ENCODE data around the gene PTPRO.

The PTPRO gene

GRCh38 chr12:15481846-15482245 is 159.5 kb downstream of the PTPRO start:
- Histone ChIP-seq H3K79me2 (ENCODE audit: control insufficient read depth, low read length) (no peaks in the 10 kb centered on the region), H3K27me3 (ENCODE audit: control insufficient read depth, low read length) (0 out of 2 replicates have a peak, but pooled peaks cover 2% of the 10 kb centered on the region)

GRCh38 chr12:15485466-15485865 is 163.2 kb downstream of the PTPRO start:
- no peak overlapping the region for H3K4me3 ChIP-seq (ENCODE audit: low read length)
- TF ChIP-seq, protein P1, sequence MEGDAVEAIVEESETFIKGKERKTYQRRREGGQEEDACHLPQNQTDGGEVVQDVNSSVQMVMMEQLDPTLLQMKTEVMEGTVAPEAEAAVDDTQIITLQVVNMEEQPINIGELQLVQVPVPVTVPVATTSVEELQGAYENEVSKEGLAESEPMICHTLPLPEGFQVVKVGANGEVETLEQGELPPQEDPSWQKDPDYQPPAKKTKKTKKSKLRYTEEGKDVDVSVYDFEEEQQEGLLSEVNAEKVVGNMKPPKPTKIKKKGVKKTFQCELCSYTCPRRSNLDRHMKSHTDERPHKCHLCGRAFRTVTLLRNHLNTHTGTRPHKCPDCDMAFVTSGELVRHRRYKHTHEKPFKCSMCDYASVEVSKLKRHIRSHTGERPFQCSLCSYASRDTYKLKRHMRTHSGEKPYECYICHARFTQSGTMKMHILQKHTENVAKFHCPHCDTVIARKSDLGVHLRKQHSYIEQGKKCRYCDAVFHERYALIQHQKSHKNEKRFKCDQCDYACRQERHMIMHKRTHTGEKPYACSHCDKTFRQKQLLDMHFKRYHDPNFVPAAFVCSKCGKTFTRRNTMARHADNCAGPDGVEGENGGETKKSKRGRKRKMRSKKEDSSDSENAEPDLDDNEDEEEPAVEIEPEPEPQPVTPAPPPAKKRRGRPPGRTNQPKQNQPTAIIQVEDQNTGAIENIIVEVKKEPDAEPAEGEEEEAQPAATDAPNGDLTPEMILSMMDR (IDR thresholded peaks at IDR 0.05; ENCODE audit: low read depth, low read length, poor library complexity, severe bottlenecking): no peak
- no peak for TF ChIP-seq EZH2phosphoT487 (IDR thresholded peaks at IDR 0.05; ENCODE audit: borderline replicate concordance, low read length)
- H3K9me3 ChIP-seq (ENCODE audit: control insufficient read depth, insufficient read depth, low read length): no peaks in the 10 kb centered on the region
- H4K20me1 ChIP-seq (ENCODE audit: control insufficient read depth, insufficient read depth, low read depth, low read length): no peaks in the 10 kb centered on the region
- no peaks in the 10 kb centered on the region for H3K9me2 ChIP-seq (replicated peaks; ENCODE audit: control insufficient read depth, low read length)
- H3F3A ChIP-seq (ENCODE audit: control insufficient read depth, insufficient read depth): no peaks in the 10 kb centered on the region
- no peak overlapping the region for H3K27ac ChIP-seq (ENCODE audit: low read depth, low read length)
- 0 out of 2 replicates have a peak, but pooled peaks cover 2% of the 10 kb centered on the region for H3K27me3 ChIP-seq (ENCODE audit: control insufficient read depth, low read length)
- H3K4me1 ChIP-seq (ENCODE audit: control insufficient read depth, low read length): no peaks in the 10 kb centered on the region
- no peaks in the 10 kb centered on the region for H3K79me2 ChIP-seq (ENCODE audit: control insufficient read depth, low read length)
- H3K4me2 ChIP-seq (ENCODE audit: low read length): no peak overlapping the region
- no peaks in the 10 kb centered on the region for H3K36me3 ChIP-seq (ENCODE audit: control insufficient read depth, low read length)

More at GRCh38 chr12:15481846-15482245, 159.5 kb downstream of the PTPRO start:
- Histone ChIP-seq H3K4me2 (ENCODE audit: low read length) (no peak overlapping the region), H3K4me3 (ENCODE audit: low read length) (no peak overlapping the region), H3K9me3 (ENCODE audit: control insufficient read depth, insufficient read depth, low read length) (no peaks in the 10 kb centered on the region), H3K36me3 (ENCODE audit: control insufficient read depth, low read length) (no peaks in the 10 kb centered on the region), H3K9me2 (replicated peaks; ENCODE audit: control insufficient read depth, low read length) (no peaks in the 10 kb centered on the region), H3K27ac (ENCODE audit: low read depth, low read length) (no peak overlapping the region), H4K20me1 (ENCODE audit: control insufficient read depth, insufficient read depth, low read depth, low read length) (no peaks in the 10 kb centered on the region), H3K4me1 (ENCODE audit: control insufficient read depth, low read length) (no peaks in the 10 kb centered on the region), H3F3A (ENCODE audit: control insufficient read depth, insufficient read depth) (no peaks in the 10 kb centered on the region)
- TF ChIP-seq, protein P1 (IDR thresholded peaks at IDR 0.05; ENCODE audit: low read depth, low read length, poor library complexity, severe bottlenecking): no peak
- no peak for TF ChIP-seq EZH2phosphoT487 (IDR thresholded peaks at IDR 0.05; ENCODE audit: borderline replicate concordance, low read length)

DNA sequence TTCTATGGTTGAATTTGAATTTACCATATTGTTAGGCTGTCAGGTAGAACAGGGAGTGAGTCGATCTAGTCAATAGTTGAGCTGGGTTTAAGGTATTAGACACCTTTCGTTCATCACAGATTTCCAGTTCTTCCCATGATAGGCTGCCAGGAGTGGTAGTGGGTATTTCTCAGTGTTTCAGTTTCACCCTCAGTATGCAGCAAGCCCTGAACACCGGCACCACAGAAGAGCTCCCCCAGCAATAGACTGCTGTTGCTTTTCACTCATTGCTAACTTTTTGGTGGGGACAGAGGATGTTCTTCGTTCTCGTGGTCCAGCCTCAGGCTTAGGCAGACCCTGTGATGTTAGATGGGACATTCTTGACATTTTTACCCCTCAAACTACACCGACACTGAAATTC is 164.6 kb downstream of the PTPRO start:
- Histone ChIP-seq H3K4me2 (ENCODE audit: low read length) (no peak overlapping the region), H3K9me3 (ENCODE audit: control insufficient read depth, insufficient read depth, low read length) (no peaks in the 10 kb centered on the region), H3K4me1 (ENCODE audit: control insufficient read depth, low read length) (no peaks in the 10 kb centered on the region), H3K27me3 (ENCODE audit: control insufficient read depth, low read length) (no peaks in the 10 kb centered on the region), H3K79me2 (ENCODE audit: control insufficient read depth, low read length) (no peaks in the 10 kb centered on the region), H3K4me3 (ENCODE audit: low read length) (no peak overlapping the region), H4K20me1 (ENCODE audit: control insufficient read depth, insufficient read depth, low read depth, low read length) (no peaks in the 10 kb centered on the region), H3K36me3 (ENCODE audit: control insufficient read depth, low read length) (no peaks in the 10 kb centered on the region), H3K27ac (ENCODE audit: low read depth, low read length) (no peak overlapping the region), H3K9me2 (replicated peaks; ENCODE audit: control insufficient read depth, low read length) (no peaks in the 10 kb centered on the region), H3F3A (ENCODE audit: control insufficient read depth, insufficient read depth) (no peaks in the 10 kb centered on the region)
- no peak for TF ChIP-seq EZH2phosphoT487 (IDR thresholded peaks at IDR 0.05; ENCODE audit: borderline replicate concordance, low read length)
- TF ChIP-seq, protein P1 (IDR thresholded peaks at IDR 0.05; ENCODE audit: low read depth, low read length, poor library complexity, severe bottlenecking): no peak
